WI38 (cell line): ENCODE results near the gene POLR1C.

Experiments
- H3K4me3 ChIP-seq: 2 replicates; pipeline ENCODE4 v1.5.1; 2011; ENCODE audit warnings: low read depth, mild to moderate bottlenecking, control low read depth, low read length
- TF ChIP-seq, protein P1 (sequence below): IDR thresholded peaks from 2 replicates; pipeline ENCODE4 v1.5.1; 2012; ENCODE audit warnings: low read depth, mild to moderate bottlenecking, control low read depth, low read length

The POLR1C gene

DNA sequence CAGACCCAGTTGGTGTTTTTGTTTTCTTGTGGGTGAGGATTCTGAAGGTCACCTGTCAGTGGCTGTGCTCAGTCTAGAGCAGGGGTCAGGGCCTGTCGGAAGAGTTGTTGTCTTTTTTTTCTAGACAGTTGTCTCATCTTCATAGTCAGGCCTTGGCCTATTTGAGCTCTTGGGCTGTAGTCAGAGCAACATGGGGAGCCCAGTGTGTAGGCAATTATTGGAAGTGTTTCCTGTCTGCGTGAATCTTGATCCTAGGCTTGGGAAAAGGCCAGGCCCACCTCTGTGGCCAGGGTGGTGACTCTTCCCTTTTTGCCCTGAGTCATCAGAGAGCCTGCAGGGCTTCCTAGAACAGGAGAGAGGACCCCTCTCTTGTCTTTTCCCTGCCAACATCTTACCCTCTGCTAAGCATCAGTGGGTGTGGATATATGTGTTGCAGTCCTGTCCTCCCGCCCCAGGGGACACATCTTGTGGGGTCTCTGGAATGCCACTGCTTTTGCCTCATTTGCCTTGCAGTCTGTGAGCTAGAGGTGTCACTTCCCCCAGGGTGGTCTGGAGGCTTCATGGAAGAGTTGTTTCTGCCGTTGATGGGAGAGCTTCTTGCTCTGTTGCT, 28.1 kb upstream of the POLR1C start:
- TF ChIP-seq, protein P1, sequence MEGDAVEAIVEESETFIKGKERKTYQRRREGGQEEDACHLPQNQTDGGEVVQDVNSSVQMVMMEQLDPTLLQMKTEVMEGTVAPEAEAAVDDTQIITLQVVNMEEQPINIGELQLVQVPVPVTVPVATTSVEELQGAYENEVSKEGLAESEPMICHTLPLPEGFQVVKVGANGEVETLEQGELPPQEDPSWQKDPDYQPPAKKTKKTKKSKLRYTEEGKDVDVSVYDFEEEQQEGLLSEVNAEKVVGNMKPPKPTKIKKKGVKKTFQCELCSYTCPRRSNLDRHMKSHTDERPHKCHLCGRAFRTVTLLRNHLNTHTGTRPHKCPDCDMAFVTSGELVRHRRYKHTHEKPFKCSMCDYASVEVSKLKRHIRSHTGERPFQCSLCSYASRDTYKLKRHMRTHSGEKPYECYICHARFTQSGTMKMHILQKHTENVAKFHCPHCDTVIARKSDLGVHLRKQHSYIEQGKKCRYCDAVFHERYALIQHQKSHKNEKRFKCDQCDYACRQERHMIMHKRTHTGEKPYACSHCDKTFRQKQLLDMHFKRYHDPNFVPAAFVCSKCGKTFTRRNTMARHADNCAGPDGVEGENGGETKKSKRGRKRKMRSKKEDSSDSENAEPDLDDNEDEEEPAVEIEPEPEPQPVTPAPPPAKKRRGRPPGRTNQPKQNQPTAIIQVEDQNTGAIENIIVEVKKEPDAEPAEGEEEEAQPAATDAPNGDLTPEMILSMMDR = no peak
- no peak overlapping the region for H3K4me3 ChIP-seq

DNA sequence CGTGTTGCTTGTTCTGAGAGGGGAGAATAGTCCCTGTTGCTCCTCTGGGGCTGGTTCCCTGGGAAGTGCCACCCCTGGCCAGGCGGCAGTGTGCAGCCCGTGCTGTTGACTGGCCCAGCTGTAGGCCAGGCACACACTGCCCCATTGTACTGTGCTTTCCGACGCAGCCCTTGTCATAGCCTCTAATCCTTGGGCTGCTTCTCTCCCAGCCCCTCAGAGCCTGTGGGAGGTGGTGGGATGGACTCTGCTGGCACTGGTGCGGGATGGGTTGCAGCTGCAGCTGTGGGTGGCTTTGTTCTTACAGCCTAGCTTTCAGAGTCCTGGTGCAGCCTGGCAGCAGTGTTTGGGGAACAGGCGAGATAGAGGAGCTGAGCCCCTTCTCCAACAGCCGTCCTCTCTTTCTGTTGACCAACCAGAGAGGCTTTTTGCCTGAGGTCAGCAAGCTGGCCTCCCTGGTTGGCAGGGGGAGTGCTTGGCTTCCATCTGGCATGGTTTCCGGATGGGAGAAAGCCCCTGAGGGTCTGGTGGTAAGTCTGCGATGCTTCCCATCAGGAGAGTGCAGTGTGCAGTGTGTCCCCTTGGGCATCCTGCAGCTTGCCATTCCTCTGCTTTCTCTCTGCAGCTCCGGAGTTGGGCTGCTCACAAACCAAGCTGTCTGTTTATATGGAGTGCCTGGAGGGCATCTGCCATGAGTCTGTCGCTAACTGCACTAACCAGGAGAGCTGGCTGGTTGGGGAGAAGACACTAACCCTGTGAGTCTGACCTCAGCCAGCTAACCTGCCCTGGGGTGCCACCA, 27.4 kb upstream of the POLR1C start:
- no peak overlapping the region for H3K4me3 ChIP-seq

DNA sequence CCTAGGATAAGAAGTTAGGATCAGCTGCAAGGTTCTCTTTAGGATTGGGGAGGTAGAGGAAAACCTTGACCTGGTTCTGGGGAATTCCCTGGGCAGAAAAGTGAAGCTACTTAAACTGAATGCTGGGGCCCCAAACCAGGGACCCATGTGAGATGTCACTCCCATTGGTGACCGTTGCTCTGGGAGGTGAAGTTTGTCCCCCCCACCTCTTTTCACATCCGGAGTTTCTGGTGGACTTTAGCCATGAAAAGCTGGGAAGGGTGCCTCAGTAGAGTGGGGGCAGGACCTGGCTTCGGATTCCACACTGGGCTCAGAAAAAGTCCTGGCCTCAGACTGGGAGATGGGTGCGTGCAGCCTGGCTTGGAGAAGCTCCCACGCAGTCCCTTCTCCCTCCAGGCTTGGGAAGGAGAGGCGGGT, 26.4 kb upstream of the POLR1C start:
- no peak overlapping the region for H3K4me3 ChIP-seq
- TF ChIP-seq, protein P1 = no peak

More for the DNA sequence above, 27.4 kb upstream of the POLR1C start:
- TF ChIP-seq, protein P1 = no peak

DNA sequence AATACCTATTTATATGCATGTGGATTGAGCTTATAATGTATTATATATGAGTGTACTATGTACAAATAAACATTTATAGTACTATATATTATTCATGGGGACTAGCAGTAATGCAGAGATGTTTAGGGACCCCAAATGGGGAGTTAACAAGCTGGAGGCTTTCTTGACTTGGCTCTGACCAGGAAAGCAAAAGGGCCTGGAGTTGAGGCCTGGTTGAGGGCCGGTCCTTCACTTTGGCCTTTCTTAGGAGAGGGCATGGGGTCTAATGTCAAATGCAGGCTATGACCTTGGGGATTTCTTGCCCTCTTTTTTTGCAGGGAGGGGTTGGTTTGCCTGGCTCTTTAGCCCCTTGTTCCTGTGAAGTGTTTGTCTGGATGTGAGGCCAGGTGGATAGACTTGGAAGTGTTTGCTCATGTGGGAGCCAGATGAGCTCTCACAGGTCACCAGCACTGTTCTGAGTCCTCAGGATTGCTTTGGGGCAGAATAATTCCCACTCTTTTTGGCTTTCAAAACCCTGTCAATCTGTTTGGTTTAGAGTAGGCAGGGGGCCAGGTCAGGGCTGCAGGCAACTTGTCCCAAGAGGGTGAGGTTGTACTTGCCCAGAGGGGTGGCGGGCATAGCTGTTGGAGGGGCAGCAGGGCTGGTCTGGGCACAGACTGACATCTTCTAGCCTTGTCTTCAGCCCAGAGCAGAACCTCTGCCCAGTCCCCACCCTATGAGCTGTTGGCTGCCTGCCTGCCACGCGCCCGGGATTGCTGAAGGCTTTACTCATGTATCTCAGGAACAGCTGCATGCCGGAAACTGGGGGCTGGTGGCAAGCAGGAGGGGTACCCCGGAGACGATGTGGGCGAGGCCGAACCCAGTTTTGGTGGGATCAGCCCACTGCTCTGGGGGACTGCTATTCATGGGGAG, 24.9 kb upstream of the POLR1C start:
- TF ChIP-seq, protein P1 = no peak
- H3K4me3 ChIP-seq = no peak overlapping the region

DNA sequence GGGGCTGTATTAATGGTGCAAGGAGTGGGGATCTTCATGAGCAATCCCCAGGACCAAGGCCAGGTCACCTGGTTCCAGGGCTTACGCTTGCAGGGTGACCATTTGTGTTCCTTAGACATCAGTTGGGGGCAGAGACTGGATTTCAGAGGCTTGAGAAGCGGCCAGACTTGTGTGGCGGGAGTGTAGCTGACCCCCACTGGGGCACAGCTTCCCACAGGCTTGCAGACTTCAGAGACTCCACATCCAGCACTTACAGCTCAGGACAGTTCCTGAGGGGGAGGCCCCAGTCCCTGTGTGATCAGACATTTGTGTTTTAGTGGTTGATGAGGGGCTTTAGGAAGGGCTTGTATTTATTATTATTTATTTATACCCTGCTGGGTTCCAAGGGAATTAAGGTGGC, 24.2 kb upstream of the POLR1C start:
- H3K4me3 ChIP-seq = no peak overlapping the region
- TF ChIP-seq, protein P1 = no peak

DNA sequence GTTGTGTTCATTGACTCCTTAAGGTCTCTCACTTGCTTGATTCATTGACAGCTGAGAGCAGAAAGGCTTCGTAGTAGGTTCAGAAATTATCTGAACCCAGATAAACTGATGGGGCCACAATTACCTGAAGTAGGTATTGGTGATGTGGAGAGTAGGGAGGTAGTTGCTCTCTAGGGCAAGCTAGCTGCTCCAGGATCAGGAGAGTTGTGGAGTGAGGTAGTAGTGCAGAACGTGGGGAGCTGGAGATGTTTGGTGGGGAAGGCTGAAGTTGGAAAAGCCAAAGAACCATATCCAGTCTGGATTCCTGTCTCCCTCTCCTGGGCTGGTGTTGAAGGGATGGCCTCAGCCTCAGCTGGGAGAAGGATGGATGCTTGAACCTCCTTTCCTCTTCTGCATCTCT, 23.7 kb upstream of the POLR1C start:
- no peak overlapping the region for H3K4me3 ChIP-seq
- TF ChIP-seq, protein P1 = no peak

DNA sequence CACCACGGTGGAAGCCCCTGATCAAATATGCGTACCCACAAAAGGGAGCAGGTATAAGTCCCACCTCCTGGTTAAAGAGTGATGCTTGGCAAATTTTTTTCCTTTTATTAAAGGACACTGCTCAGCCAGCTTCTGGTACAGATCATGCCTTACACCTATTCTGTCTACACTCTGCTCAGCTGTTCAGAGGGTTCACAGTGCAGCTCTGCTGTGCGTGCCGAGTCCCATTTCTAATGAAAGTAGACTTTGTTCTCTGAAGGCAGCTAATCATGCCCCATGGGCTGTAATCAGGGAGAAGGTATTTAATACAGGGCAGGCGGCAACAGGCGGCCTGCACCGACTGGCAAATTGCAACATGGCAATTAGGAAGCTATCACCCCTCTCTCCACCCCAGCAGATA, 23.1 kb upstream of the POLR1C start:
- H3K4me3 ChIP-seq = no peak overlapping the region
- TF ChIP-seq, protein P1 = no peak
